HEK293T (cell line): ENCODE data around the gene JMJD1C.

Source experiments
- CTCF ChIA-PET: fragments of 350-600 bp; formaldehyde crosslinking; extraction: SDS; loops from one replicate; lab custom pipeline; 2021; ENCODE audit warnings: antibody characterized with exemption, inconsistent platforms; lab: Yijun Ruan, JAX
- POLR2A ChIA-PET: fragments of 350-600 bp; formaldehyde crosslinking; extraction: SDS; loops from one replicate; lab custom pipeline; 2020; ENCODE audit warnings: antibody characterized with exemption, inconsistent platforms; lab: Yijun Ruan, JAX
- DNase-seq: peaks from one replicate; pipeline ENCODE4 v3.0.0; 2012; ENCODE audit warnings: mixed read lengths; ENCODE audit errors: extremely low spot score
- ARNT ChIP-seq: fragments of 450-650 bp; IDR thresholded peaks from 2 replicates; pipeline ENCODE4 v1.6.1; 2017; ENCODE audit warnings: mild to moderate bottlenecking
- BHLHE40 ChIP-seq: fragments of 450-650 bp; IDR thresholded peaks from 2 replicates; pipeline ENCODE4 v1.6.1; 2016; ENCODE audit warnings: mild to moderate bottlenecking, moderate library complexity, borderline replicate concordance
- CTBP1 ChIP-seq: fragments of 450-650 bp; IDR thresholded peaks from 2 replicates; pipeline ENCODE4 v1.6.1; 2016; ENCODE audit warnings: borderline replicate concordance
- ELF4 ChIP-seq: fragments of 450-650 bp; IDR thresholded peaks from 2 replicates; pipeline ENCODE4 v1.6.1; 2017; ENCODE audit warnings: antibody characterized with exemption
- FOXA1 ChIP-seq: fragments of 450-650 bp; IDR thresholded peaks from 2 replicates; pipeline ENCODE4 v1.6.1; 2016; ENCODE audit warnings: mild to moderate bottlenecking
- FOXK2 ChIP-seq: fragments of 450-650 bp; IDR thresholded peaks from 2 replicates; pipeline ENCODE4 v1.6.1; 2016; ENCODE audit warnings: mild to moderate bottlenecking
- FOXM1 ChIP-seq: fragments of 450-650 bp; IDR thresholded peaks from 2 replicates; pipeline ENCODE4 v1.6.1; 2017; ENCODE audit warnings: mild to moderate bottlenecking, borderline replicate concordance
- HDGF ChIP-seq: fragments of 450-650 bp; IDR thresholded peaks from 2 replicates; pipeline ENCODE4 v1.6.1; 2017; ENCODE audit warnings: antibody characterized with exemption, borderline replicate concordance
- L3MBTL2 ChIP-seq: fragments of 450-650 bp; conservative IDR thresholded peaks from 2 replicates; pipeline ENCODE4 v1.6.1; 2016; ENCODE audit warnings: mild to moderate bottlenecking
- LEF1 ChIP-seq: fragments of 450-650 bp; IDR thresholded peaks from 2 replicates; pipeline ENCODE4 v1.6.1; 2017; ENCODE audit warnings: mild to moderate bottlenecking, borderline replicate concordance
- NFRKB ChIP-seq: fragments of 450-650 bp; IDR thresholded peaks from 2 replicates; pipeline ENCODE4 v1.6.1; 2016; ENCODE audit warnings: mild to moderate bottlenecking, moderate library complexity
- PKNOX1 ChIP-seq: fragments of 450-650 bp; IDR thresholded peaks from 2 replicates; pipeline ENCODE4 v1.6.1; 2016
- SP1 ChIP-seq: fragments of 450-650 bp; IDR thresholded peaks from 2 replicates; pipeline ENCODE4 v1.6.1; 2017
- SUZ12 ChIP-seq: fragments of 450-650 bp; IDR thresholded peaks from 2 replicates; pipeline ENCODE4 v1.6.1; 2016; ENCODE audit warnings: mild to moderate bottlenecking
- TARDBP ChIP-seq: fragments of 450-650 bp; IDR thresholded peaks from 2 replicates; pipeline ENCODE4 v1.6.1; 2016
- ZNF384 ChIP-seq: fragments of 450-650 bp; IDR thresholded peaks from 2 replicates; pipeline ENCODE4 v1.6.1; 2016

Gene JMJD1C

GRCh38 chr10:63143987-63144386 lies 321.8 kb downstream of the JMJD1C start:
- TF ChIP-seq HDGF, result no peak
- no peak for TF ChIP-seq ARNT
- no peak for TF ChIP-seq NFRKB
- no peak for TF ChIP-seq FOXM1
- no peak for TF ChIP-seq ZNF384
- TF ChIP-seq TARDBP, result no peak
- TF ChIP-seq SUZ12, result no peak
- no peak for TF ChIP-seq CTBP1
- TF ChIP-seq ELF4, result no peak
- no peak for TF ChIP-seq FOXK2
- TF ChIP-seq L3MBTL2, result no peak
- no peak for TF ChIP-seq BHLHE40
- no peak for TF ChIP-seq FOXA1
- TF ChIP-seq LEF1, result no peak
- TF ChIP-seq SP1, result no peak
- TF ChIP-seq PKNOX1, result no peak
- POLR2A ChIA-PET, result no interaction called here
- DNase-seq, result no peak
- CTCF ChIA-PET, result no interaction called here

DNA sequence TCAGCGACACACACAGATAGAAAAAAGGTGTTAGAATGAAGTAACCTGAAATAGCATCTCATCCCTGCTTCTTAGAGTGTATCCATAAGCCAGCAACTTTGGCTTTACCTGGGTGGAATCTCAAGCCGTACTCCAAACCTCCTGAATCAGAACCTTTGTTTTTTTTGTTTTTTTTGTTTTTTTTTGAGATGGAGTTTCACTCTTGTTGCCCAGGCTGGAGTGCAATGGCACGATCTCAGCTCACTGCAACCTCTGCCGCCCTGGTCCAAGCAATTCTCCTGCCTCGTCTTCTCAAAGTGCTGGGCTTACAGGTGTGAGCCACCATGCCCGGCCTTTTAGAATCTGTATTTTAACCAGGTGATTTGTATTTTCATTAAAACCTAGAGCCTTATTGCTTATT lies 323.6 kb downstream of the JMJD1C start:
- TF ChIP-seq FOXM1 (no peak), LEF1 (no peak), FOXK2 (no peak), SUZ12 (no peak), ELF4 (no peak), ARNT (no peak), HDGF (no peak), BHLHE40 (no peak), ZNF384 (no peak), NFRKB (no peak), TARDBP (no peak), FOXA1 (no peak), SP1 (no peak), CTBP1 (no peak), PKNOX1 (no peak), L3MBTL2 (no peak)
- POLR2A ChIA-PET, result no interaction called here
- CTCF ChIA-PET, result interaction anchor here (0.6 to 1.1 kb wide), 2 partner anchors 16 to 503 kb away, joined by 3 read pairs; no protein-coding TSS in a partner anchor
- DNase-seq, result no peak

DNA sequence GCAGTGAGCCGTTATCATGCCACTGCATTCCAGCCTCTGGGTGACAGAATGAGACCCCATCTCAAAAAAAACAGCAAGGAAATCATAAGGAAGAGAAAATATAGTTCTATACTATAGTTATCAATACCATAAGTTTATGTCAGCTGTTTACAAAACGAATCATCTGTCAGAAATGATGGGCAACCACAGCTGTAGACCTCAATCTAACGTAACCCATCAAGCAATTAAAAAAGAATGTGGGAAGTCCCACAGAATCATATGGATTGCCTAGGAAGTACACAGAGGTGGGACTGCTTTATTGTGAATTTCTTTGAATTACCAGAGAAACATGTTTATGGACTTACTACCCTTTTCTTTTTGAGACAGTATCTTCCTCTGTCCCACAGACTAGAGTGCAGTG lies 325.7 kb downstream of the JMJD1C start:
- DNase-seq, result no peak
- CTCF ChIA-PET, result no interaction called here
- TF ChIP-seq FOXK2 (no peak), CTBP1 (no peak), FOXA1 (no peak), SUZ12 (no peak), PKNOX1 (no peak), SP1 (no peak), L3MBTL2 (no peak), ARNT (no peak), BHLHE40 (no peak), HDGF (no peak), FOXM1 (no peak), LEF1 (no peak), NFRKB (no peak), TARDBP (no peak)
- POLR2A ChIA-PET, result no interaction called here

GRCh38 chr10:63137306-63137705 lies 328.5 kb downstream of the JMJD1C start:
- POLR2A ChIA-PET, result no interaction called here
- CTCF ChIA-PET, result no interaction called here
- no peak for TF ChIP-seq LEF1
- TF ChIP-seq ZNF384, result no peak
- no peak for TF ChIP-seq CTBP1
- TF ChIP-seq L3MBTL2, result no peak
- TF ChIP-seq FOXM1, result no peak
- no peak for TF ChIP-seq NFRKB
- DNase-seq, result no peak

DNA sequence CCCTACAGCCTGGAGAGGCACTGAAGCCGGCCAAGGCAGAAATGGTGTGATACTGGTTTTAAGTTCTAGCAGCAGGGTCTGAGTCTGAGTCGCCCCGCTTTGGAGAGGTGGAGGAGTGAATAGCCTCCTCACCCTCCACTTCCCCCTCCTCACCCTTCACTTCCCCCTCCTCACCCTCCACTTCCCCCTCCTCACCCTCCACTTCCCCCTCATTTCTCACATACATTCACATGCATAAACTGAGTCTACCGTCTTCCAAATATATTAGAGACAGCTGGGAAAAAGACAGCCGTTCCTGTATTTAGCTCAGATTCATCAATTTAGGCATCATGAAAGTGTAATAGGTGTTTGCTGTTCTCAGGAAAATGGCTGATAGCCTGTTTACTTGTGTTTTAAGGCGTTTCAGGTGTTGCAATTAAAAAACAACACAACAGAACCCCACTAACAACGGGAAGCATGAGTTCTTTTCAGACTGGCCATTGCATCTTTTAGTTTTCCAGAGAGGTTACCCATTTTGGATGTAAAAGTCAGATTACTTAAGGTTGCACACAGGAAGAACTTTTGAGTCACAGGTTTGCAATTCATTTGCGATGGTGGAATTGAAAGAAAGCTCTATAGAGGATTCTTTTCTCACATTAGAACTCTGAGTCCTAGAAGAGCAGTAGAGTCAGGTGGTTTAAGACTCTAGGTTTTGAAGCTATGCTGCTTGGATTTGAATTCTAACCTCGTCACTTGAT lies 331.8 kb downstream of the JMJD1C start:
- DNase-seq, result no peak
- CTCF ChIA-PET, result interaction anchor here (0.6 kb wide), 1 partner anchor 705 kb away, joined by 3 read pairs; no protein-coding TSS in a partner anchor
- POLR2A ChIA-PET, result interaction anchor here (1.0 to 1.3 kb wide), 2 partner anchors 22 to 330 kb away, joined by 3 read pairs; partner anchors contain the start of gene ADO
- TF ChIP-seq NFRKB (no peak), FOXA1 (no peak), HDGF (no peak), L3MBTL2 (no peak), LEF1 (no peak), FOXK2 (no peak), ELF4 (no peak), SP1 (no peak), SUZ12 (no peak), ARNT (no peak), FOXM1 (no peak), BHLHE40 (no peak), TARDBP (no peak), PKNOX1 (no peak), CTBP1 (no peak)
